ENCODE data around the gene DPP10. TPM values are rescaled to one million over a fixed set of nuclear protein-coding genes. Genes with fewer than 3 reads are reported as not detected.

Gene DPP10
- total RNA-seq, 1 experiment from 2014 or later = not detected

- no peak for DNase-seq
- Mint-ChIP-seq H3K36me3 (ENCODE audit: insufficient read depth, unreplicated experiment) (no peaks in the 10 kb centered on the region), H3K9me3 (ENCODE audit: low read depth, unreplicated experiment) (no peaks in the 10 kb centered on the region), H3K27ac (ENCODE audit: unreplicated experiment) (no peak overlapping the region), H3K4me3 (ENCODE audit: low read depth, unreplicated experiment) (no peak overlapping the region), H3K4me1 (ENCODE audit: low read depth, unreplicated experiment) (no peaks in the 10 kb centered on the region), H3K27me3 (ENCODE audit: unreplicated experiment) (no peaks in the 10 kb centered on the region)
- CTCF ChIA-PET = no interaction called here
- intact Hi-C loops (cut with micrococcal nuclease; ENCODE audit: unreplicated experiment) = no loop called here
- no TSS peak for BruUV-seq (replicated peaks)
- TF ChIP-seq, protein P1, sequence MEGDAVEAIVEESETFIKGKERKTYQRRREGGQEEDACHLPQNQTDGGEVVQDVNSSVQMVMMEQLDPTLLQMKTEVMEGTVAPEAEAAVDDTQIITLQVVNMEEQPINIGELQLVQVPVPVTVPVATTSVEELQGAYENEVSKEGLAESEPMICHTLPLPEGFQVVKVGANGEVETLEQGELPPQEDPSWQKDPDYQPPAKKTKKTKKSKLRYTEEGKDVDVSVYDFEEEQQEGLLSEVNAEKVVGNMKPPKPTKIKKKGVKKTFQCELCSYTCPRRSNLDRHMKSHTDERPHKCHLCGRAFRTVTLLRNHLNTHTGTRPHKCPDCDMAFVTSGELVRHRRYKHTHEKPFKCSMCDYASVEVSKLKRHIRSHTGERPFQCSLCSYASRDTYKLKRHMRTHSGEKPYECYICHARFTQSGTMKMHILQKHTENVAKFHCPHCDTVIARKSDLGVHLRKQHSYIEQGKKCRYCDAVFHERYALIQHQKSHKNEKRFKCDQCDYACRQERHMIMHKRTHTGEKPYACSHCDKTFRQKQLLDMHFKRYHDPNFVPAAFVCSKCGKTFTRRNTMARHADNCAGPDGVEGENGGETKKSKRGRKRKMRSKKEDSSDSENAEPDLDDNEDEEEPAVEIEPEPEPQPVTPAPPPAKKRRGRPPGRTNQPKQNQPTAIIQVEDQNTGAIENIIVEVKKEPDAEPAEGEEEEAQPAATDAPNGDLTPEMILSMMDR (IDR thresholded peaks at IDR 0.05; ENCODE audit: unreplicated experiment) = no peak
Measured at GRCh38 chr2:115171751-115172150, 729.3 kb downstream of the DPP10 start.

DNA sequence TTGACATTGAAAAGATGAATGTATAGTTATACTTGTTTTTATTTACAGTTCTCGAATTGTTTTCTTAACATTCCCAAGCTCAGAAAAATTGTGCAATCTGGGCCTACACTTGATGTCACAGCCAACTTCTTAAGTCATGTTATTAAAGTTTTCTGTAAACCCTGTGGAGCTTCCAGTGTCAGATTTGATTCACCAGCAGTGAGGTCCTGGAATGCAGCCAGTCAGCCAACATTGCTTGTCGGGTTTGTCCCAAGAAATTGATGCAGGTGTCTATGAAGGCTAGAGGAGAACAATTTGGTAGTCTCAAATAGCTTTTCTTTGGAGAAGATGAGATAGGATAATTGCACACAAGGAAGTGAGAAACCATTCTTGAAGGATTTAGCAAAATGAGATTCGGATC is 732.2 kb downstream of the DPP10 start:
- BruUV-seq (replicated peaks) = no TSS peak
- intact Hi-C loops (cut with micrococcal nuclease; ENCODE audit: unreplicated experiment) = no loop called here

GRCh38 chr2:115183144-115183543 is 740.7 kb downstream of the DPP10 start:
- DNase-seq = no peak
- intact Hi-C loops (cut with micrococcal nuclease; ENCODE audit: unreplicated experiment) = no loop called here
- H3K4me3 Mint-ChIP-seq (ENCODE audit: low read depth, unreplicated experiment) = no peak overlapping the region
- CTCF ChIA-PET = no interaction called here
- H3K4me1 Mint-ChIP-seq (ENCODE audit: low read depth, unreplicated experiment) = no peaks in the 10 kb centered on the region
- BruUV-seq (replicated peaks) = no TSS peak
- H3K36me3 Mint-ChIP-seq (ENCODE audit: insufficient read depth, unreplicated experiment) = no peaks in the 10 kb centered on the region
- no peaks in the 10 kb centered on the region for H3K27me3 Mint-ChIP-seq (ENCODE audit: unreplicated experiment)
- H3K9me3 Mint-ChIP-seq (ENCODE audit: low read depth, unreplicated experiment) = peaks cover 18% of the 10 kb centered on the region
- no peak overlapping the region for H3K27ac Mint-ChIP-seq (ENCODE audit: unreplicated experiment)
- TF ChIP-seq, protein P1 (IDR thresholded peaks at IDR 0.05; ENCODE audit: unreplicated experiment) = no peak

More for the DNA sequence above, 732.2 kb downstream of the DPP10 start:
- TF ChIP-seq, protein P1 (IDR thresholded peaks at IDR 0.05; ENCODE audit: unreplicated experiment) = no peak
- Mint-ChIP-seq H3K27ac (ENCODE audit: unreplicated experiment) (no peak overlapping the region), H3K9me3 (ENCODE audit: low read depth, unreplicated experiment) (peaks cover 4% of the 10 kb centered on the region), H3K36me3 (ENCODE audit: insufficient read depth, unreplicated experiment) (no peaks in the 10 kb centered on the region), H3K27me3 (ENCODE audit: unreplicated experiment) (no peaks in the 10 kb centered on the region), H3K4me3 (ENCODE audit: low read depth, unreplicated experiment) (no peak overlapping the region), H3K4me1 (ENCODE audit: low read depth, unreplicated experiment) (no peaks in the 10 kb centered on the region)
- CTCF ChIA-PET = no interaction called here
- no peak for DNase-seq

DNA sequence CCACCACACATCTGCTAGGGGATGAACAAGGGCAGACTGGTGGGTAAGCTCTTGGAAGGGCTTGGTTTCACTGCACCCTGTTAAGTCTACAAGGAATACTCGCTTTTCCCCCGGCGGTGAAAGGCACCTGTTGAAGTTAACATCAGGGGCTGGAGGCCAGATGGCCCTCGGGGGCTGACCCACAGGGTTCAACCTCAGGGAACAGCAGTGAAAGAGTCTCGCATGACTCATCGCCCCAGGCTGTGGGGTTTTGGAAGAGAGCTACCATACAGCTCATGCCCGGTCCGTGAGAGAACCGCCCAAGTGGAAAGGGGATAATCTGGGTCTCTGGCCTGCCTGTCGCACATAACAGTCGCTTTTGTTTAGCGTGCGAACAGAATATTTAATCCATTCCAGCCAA is 748.0 kb downstream of the DPP10 start:
- peaks cover 22% of the 10 kb centered on the region for H3K9me3 Mint-ChIP-seq (ENCODE audit: low read depth, unreplicated experiment)
- no peaks in the 10 kb centered on the region for H3K36me3 Mint-ChIP-seq (ENCODE audit: insufficient read depth, unreplicated experiment)
- H3K4me3 Mint-ChIP-seq (ENCODE audit: low read depth, unreplicated experiment) = no peak overlapping the region
- DNase-seq = no peak
- TF ChIP-seq, protein P1 (IDR thresholded peaks at IDR 0.05; ENCODE audit: unreplicated experiment) = no peak
- H3K27me3 Mint-ChIP-seq (ENCODE audit: unreplicated experiment) = no peaks in the 10 kb centered on the region
- no peak overlapping the region for H3K27ac Mint-ChIP-seq (ENCODE audit: unreplicated experiment)
- no TSS peak for BruUV-seq (replicated peaks)
- H3K4me1 Mint-ChIP-seq (ENCODE audit: low read depth, unreplicated experiment) = no peaks in the 10 kb centered on the region
- intact Hi-C loops (cut with micrococcal nuclease; ENCODE audit: unreplicated experiment) = no loop called here
- CTCF ChIA-PET = no interaction called here
